Fibroblast of lung (primary cell): ENCODE results near the gene UBR4. TPM values are rescaled to one million over a fixed set of nuclear protein-coding genes. Genes with fewer than 3 reads are reported as not detected.

Experiments
- DNase-seq, 2 donors: peaks; one replicate each; pipeline versions ENCODE4 v3.0.0 to v3.0.0-alpha.2; 2010; ENCODE audit warnings: low read depth in 2 of 2
- H2AFZ ChIP-seq: 2 replicates; pipeline ENCODE4 v1.5.1; 2012; ENCODE audit warnings: low read length, control low read depth, inconsistent platforms
- H3K27ac ChIP-seq: 2 replicates; pipeline ENCODE4 v1.5.1; 2011; ENCODE audit warnings: low read length, control low read depth; ENCODE audit not compliant: insufficient read depth
- H3K27me3 ChIP-seq: 2 replicates; pipeline ENCODE4 v1.5.1; 2011; ENCODE audit warnings: mild to moderate bottlenecking, low read length; ENCODE audit not compliant: control insufficient read depth, insufficient read depth
- H3K36me3 ChIP-seq: 2 replicates; pipeline ENCODE4 v1.5.1; 2011; ENCODE audit warnings: low read length; ENCODE audit not compliant: control insufficient read depth, insufficient read depth
- H3K4me1 ChIP-seq: 2 replicates; pipeline ENCODE4 v1.5.1; 2011; ENCODE audit warnings: low read length; ENCODE audit not compliant: control insufficient read depth, insufficient read depth; ENCODE audit errors: extremely low read depth
- H3K4me2 ChIP-seq: 2 replicates; pipeline ENCODE4 v1.5.1; 2011; ENCODE audit warnings: low read length, control low read depth; ENCODE audit not compliant: insufficient read depth; ENCODE audit errors: extremely low read depth
- H3K4me3 ChIP-seq, 4 experiments: fragments of 200-600 bp in 1 of 4; sonication (generic) in 1 of 4; replicated peaks in 1 of 4; 2 replicates each; pipeline ENCODE4 v1.5.1; 2011 to 2016; ENCODE audit warnings: low read length in 4 of 4, low read depth in 3 of 4, mild to moderate bottlenecking in 3 of 4, control low read depth in 2 of 4, inconsistent platforms in 1 of 4, mixed read lengths in 1 of 4; ENCODE audit not compliant: insufficient read depth in 1 of 4; ENCODE audit errors: control extremely low read depth in 1 of 4
- H3K79me2 ChIP-seq: 2 replicates; pipeline ENCODE4 v1.5.1; 2012; ENCODE audit warnings: mild to moderate bottlenecking, low read length, inconsistent platforms; ENCODE audit not compliant: control insufficient read depth, insufficient read depth
- H3K9ac ChIP-seq: 2 replicates; pipeline ENCODE4 v1.5.1; 2011; ENCODE audit warnings: mild to moderate bottlenecking, low read length, control low read depth; ENCODE audit not compliant: insufficient read depth
- H3K9me3 ChIP-seq: 2 replicates; pipeline ENCODE4 v1.5.1; 2012; ENCODE audit warnings: low read depth, low read length; ENCODE audit not compliant: control insufficient read depth, insufficient read depth
- H4K20me1 ChIP-seq: 2 replicates; pipeline ENCODE4 v1.5.1; 2011; ENCODE audit warnings: low read length; ENCODE audit not compliant: control insufficient read depth, insufficient read depth; ENCODE audit errors: extremely low read depth
- CTCF ChIP-seq, 2 donors: IDR thresholded peaks in 1 of 2; conservative IDR thresholded peaks in 1 of 2; 1 replicate in 1 of 2; 2 replicates in 1 of 2; pipeline ENCODE4 v1.5.1; 2011 to 2012; ENCODE audit warnings: low read length in 2 of 2, control low read depth in 1 of 2, inconsistent platforms in 1 of 2, low read depth in 1 of 2, mild to moderate bottlenecking in 1 of 2
- EZH2 ChIP-seq: IDR thresholded peaks from 2 replicates; pipeline ENCODE4 v1.5.1; 2012; ENCODE audit warnings: low read length, control low read depth, mild to moderate bottlenecking; ENCODE audit errors: missing control alignments
- polyA plus RNA-seq, 2 donors: library from polyadenylated mRNA; depleted of rRNA in 1 of 2; stranded (reverse) in 1 of 2; unstranded in 1 of 2; fragments of >200 nt; gene quantifications; 2 replicates each; pipeline ENCODE4 v1.2.1, GENCODE V29; 2011 to 2012; ENCODE audit warnings: missing spikeins in 1 of 2
- total RNA-seq: library from RNA; depleted of rRNA; stranded (reverse); fragments of >200 nt; gene quantifications from 2 replicates; pipeline ENCODE4 v1.2.1, GENCODE V29; 2014

The UBR4 gene
- total and polyA plus RNA-seq, 2 donors (not counting 1 experiment from before 2014, with no cell fraction given) = 32.0 to 164 TPM

DNA sequence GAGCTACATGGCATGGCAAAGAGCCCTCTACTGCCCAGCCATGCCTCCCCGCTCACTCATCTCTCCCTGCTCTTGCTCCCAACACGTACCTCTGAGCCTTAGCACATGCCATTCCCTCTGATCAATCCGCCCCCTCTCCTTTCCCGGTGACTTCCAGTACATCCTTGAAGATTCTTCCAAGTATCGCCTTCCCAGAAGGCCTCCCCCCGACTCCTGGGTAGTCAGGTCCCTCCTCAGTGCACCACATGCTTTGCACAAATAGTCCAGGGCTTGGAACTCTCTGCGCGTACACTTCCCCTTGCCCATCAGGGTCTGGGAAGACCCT lies 176.6 kb downstream of the UBR4 start:
- no peaks in the 10 kb centered on the region for H3K9me3 ChIP-seq
- H3K27ac ChIP-seq = no peak overlapping the region
- TF ChIP-seq CTCF (conservative IDR thresholded peaks at IDR 0.05 in 1 of 2, IDR thresholded peaks at IDR 0.05 in 1 of 2; ENCODE audit: low read depth in 1 of 2, low read length in 2 of 2) (no peak), EZH2 (no peak)
- H3K27me3 ChIP-seq = peaks cover 13% of the 10 kb centered on the region
- no peaks in the 10 kb centered on the region for H4K20me1 ChIP-seq
- no peak overlapping the region for H3K9ac ChIP-seq
- peak in 1 of 2 donors; percentile 58 for DNase-seq
- no peaks in the 10 kb centered on the region for H3K79me2 ChIP-seq
- H2AFZ ChIP-seq = no peak overlapping the region
- H3K4me2 ChIP-seq = no peak overlapping the region
- H3K4me1 ChIP-seq = no peaks in the 10 kb centered on the region
- H3K4me3 ChIP-seq = no peak overlapping the region
- H3K36me3 ChIP-seq = no peaks in the 10 kb centered on the region

DNA sequence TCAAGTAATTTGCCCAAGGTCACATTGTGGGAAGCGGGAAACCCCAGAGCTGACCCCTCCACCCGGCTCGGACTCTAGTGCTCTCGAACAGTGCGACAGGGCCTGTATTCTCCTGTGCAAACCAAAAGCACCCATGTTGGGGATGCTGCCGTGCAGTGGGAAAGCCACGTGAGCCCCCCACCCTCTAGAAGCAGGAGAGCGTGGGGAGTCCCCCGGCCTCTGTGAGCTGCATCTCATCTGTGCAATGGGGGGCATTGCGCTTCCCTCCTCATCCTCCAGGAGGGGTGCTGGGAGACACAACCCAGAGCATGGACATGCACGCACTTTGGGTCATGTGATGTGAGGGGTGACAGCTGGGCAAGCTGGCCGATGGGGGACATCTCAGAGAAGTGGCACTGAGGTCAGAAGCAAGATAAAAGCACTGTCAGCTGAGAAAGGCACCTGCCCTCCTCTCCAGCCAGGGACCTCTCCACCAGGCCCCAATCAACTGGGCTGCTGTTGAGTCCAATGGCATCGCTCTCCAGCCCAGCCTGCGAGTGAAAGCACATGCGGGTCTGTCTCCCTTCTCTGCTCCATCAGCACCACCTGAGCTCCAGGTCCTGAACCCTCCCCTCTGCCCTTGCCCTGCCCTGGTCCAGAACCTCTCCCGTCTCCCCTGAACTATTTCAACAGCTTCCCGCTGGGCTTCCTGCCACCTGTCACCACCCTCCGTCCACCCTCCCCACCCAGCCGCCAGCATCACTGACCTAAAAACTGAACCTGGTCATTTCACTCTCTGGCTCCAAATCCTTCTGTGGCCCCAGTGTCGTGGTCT lies 177.2 kb downstream of the UBR4 start:
- no peak overlapping the region for H3K9ac ChIP-seq
- peaks cover 13% of the 10 kb centered on the region for H3K27me3 ChIP-seq
- H3K36me3 ChIP-seq = no peaks in the 10 kb centered on the region
- no peaks in the 10 kb centered on the region for H4K20me1 ChIP-seq
- no peak for TF ChIP-seq EZH2
- no peak for TF ChIP-seq CTCF (conservative IDR thresholded peaks at IDR 0.05 in 1 of 2, IDR thresholded peaks at IDR 0.05 in 1 of 2; ENCODE audit: low read depth in 1 of 2, low read length in 2 of 2)
- H2AFZ ChIP-seq = no peak overlapping the region
- DNase-seq = no peak
- H3K4me3 ChIP-seq = no peak overlapping the region
- no peaks in the 10 kb centered on the region for H3K79me2 ChIP-seq
- no peaks in the 10 kb centered on the region for H3K4me1 ChIP-seq
- no peak overlapping the region for H3K27ac ChIP-seq
- no peak overlapping the region for H3K4me2 ChIP-seq
- H3K9me3 ChIP-seq = no peaks in the 10 kb centered on the region

DNA sequence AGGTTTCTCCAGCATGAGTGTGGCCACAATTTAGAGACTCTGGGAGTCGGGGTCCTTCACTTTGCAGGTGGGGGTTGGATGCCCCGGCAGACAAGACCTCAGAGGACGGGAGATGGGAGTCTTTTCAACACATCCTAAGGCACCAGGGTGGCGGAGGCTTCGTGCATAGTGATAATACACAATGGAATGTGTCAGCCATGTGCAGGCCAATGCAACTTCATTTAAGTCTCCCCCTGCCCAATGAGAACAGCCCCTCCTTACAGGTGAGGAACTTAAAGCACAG lies 177.7 kb downstream of the UBR4 start:
- Histone ChIP-seq H3K27ac (no peak overlapping the region), H3K4me3 (no peak overlapping the region), H3K27me3 (peaks cover 7% of the 10 kb centered on the region), H2AFZ (no peak overlapping the region), H3K36me3 (no peaks in the 10 kb centered on the region), H3K9ac (no peak overlapping the region), H4K20me1 (no peaks in the 10 kb centered on the region), H3K9me3 (no peaks in the 10 kb centered on the region), H3K4me1 (no peaks in the 10 kb centered on the region), H3K79me2 (no peaks in the 10 kb centered on the region), H3K4me2 (no peak overlapping the region)
- no peak for DNase-seq
- TF ChIP-seq EZH2 (no peak), CTCF (conservative IDR thresholded peaks at IDR 0.05 in 1 of 2, IDR thresholded peaks at IDR 0.05 in 1 of 2; ENCODE audit: low read depth in 1 of 2, low read length in 2 of 2) (no peak)
